ENCODE data around the gene NABP2. TPM values are rescaled to one million over a fixed set of nuclear protein-coding genes. Genes with fewer than 3 reads are reported as not detected.
A peak's percentile ranks its signal among the peaks of the same experiment; 100 is the strongest.

NABP2 gene
- total RNA-seq, 1 experiment from 2014 or later, result 99.6 TPM

DNA sequence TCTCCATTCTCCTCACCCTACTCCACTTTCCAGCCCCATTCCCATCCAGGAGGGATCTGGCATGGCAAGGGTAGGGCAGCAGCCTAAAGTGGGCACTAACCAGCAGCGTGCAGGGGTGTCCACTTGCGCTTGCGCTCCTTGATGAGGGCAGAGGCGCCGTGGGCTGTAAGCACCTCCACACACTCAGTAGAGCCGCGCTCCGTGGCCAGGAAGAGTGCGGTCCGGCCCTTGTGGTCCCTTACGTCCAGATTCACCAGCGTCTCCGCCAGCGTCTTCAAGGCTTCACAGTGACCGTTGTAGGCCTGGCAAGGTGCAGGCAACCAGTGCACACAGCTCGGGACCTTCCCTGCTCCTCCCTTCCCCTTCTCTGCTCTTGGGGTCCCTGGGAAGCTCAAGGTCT, 23.8 kb downstream of the NABP2 start:
- H3K27ac ChIP-seq (ENCODE audit: low read length), result no peak overlapping the region
- no peaks in the 10 kb centered on the region for H3K27me3 ChIP-seq (ENCODE audit: control insufficient read depth, insufficient read depth, low read length)
- no peak for ATAC-seq
- TF ChIP-seq TCF7L2 (IDR thresholded peaks at IDR 0.05; ENCODE audit: low read depth, low read length) (no peak), SIN3A (IDR thresholded peaks at IDR 0.05; ENCODE audit: borderline replicate concordance, insufficient read depth, low read depth, low read length) (no peak), POLR2AphosphoS5 (IDR thresholded peaks at IDR 0.05; ENCODE audit: low read depth, low read length) (no peak)
- TF ChIP-seq, protein P1, sequence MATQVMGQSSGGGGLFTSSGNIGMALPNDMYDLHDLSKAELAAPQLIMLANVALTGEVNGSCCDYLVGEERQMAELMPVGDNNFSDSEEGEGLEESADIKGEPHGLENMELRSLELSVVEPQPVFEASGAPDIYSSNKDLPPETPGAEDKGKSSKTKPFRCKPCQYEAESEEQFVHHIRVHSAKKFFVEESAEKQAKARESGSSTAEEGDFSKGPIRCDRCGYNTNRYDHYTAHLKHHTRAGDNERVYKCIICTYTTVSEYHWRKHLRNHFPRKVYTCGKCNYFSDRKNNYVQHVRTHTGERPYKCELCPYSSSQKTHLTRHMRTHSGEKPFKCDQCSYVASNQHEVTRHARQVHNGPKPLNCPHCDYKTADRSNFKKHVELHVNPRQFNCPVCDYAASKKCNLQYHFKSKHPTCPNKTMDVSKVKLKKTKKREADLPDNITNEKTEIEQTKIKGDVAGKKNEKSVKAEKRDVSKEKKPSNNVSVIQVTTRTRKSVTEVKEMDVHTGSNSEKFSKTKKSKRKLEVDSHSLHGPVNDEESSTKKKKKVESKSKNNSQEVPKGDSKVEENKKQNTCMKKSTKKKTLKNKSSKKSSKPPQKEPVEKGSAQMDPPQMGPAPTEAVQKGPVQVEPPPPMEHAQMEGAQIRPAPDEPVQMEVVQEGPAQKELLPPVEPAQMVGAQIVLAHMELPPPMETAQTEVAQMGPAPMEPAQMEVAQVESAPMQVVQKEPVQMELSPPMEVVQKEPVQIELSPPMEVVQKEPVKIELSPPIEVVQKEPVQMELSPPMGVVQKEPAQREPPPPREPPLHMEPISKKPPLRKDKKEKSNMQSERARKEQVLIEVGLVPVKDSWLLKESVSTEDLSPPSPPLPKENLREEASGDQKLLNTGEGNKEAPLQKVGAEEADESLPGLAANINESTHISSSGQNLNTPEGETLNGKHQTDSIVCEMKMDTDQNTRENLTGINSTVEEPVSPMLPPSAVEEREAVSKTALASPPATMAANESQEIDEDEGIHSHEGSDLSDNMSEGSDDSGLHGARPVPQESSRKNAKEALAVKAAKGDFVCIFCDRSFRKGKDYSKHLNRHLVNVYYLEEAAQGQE (IDR thresholded peaks at IDR 0.05; ENCODE audit: insufficient read depth in 1 of 2, low read depth in 2 of 2, low read length in 1 of 2), result no peak
- TF ChIP-seq, protein P2, sequence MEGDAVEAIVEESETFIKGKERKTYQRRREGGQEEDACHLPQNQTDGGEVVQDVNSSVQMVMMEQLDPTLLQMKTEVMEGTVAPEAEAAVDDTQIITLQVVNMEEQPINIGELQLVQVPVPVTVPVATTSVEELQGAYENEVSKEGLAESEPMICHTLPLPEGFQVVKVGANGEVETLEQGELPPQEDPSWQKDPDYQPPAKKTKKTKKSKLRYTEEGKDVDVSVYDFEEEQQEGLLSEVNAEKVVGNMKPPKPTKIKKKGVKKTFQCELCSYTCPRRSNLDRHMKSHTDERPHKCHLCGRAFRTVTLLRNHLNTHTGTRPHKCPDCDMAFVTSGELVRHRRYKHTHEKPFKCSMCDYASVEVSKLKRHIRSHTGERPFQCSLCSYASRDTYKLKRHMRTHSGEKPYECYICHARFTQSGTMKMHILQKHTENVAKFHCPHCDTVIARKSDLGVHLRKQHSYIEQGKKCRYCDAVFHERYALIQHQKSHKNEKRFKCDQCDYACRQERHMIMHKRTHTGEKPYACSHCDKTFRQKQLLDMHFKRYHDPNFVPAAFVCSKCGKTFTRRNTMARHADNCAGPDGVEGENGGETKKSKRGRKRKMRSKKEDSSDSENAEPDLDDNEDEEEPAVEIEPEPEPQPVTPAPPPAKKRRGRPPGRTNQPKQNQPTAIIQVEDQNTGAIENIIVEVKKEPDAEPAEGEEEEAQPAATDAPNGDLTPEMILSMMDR (IDR thresholded peaks at IDR 0.05), result no peak
- peaks cover 11% of the 10 kb centered on the region for H3K36me3 ChIP-seq (ENCODE audit: control insufficient read depth, insufficient read depth, low read length)
- no peaks in the 10 kb centered on the region for H3K9me3 ChIP-seq (ENCODE audit: control insufficient read depth, insufficient read depth, low read depth, low read length)
- no peak for DNase-seq (ENCODE audit: low read depth, low spot score)
- POLR2A ChIA-PET, result no interaction called here
- H3K4me1 ChIP-seq (ENCODE audit: control insufficient read depth, insufficient read depth, low read length), result no peaks in the 10 kb centered on the region
- CTCF ChIA-PET, result interaction anchor here (0.5 to 0.6 kb wide), 2 partner anchors 9 to 140 kb away, joined by 3 read pairs; no protein-coding TSS in a partner anchor
- BruUV-seq (replicated peaks), result no TSS peak
- in situ Hi-C loops (cut with HindIII; ENCODE audit: low pct_unique_long_range_greater_than_20kb, low sequenced_read_pairs) (no loop called here), intact Hi-C loops (cut with micrococcal nuclease; ENCODE audit: unreplicated experiment) (no loop called here)
- H3K4me3 ChIP-seq (ENCODE audit: low read depth in 2 of 2, low read length in 2 of 2), result no peak overlapping the region

DNA sequence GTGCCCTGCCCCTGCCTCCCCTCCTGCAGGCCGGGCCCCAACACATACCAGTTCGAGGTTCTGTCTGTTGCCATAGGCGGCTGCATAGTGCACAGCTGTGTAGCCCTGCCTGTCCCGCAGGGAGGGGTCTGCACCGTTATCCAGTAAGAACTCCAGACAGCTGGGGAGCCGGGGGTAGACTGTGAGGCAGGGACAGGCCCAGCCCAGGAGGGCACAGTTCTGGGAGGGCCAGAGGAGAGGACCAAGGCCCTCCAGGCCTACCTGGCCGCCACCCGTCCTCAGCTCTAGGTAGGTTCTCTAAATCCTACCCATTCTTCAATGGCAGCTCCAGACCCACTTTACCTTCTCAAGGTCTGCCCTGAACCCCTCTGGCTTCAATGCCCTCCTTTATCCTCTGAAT, 24.6 kb downstream of the NABP2 start:
- no peak overlapping the region for H3K4me3 ChIP-seq (ENCODE audit: low read depth in 2 of 2, low read length in 2 of 2)
- H3K4me1 ChIP-seq (ENCODE audit: control insufficient read depth, insufficient read depth, low read length), result no peaks in the 10 kb centered on the region
- no peaks in the 10 kb centered on the region for H3K27me3 ChIP-seq (ENCODE audit: control insufficient read depth, insufficient read depth, low read length)
- POLR2A ChIA-PET, result no interaction called here
- H3K36me3 ChIP-seq (ENCODE audit: control insufficient read depth, insufficient read depth, low read length), result peaks cover 14% of the 10 kb centered on the region
- CTCF ChIA-PET, result no interaction called here
- TF ChIP-seq, protein P2 (IDR thresholded peaks at IDR 0.05), result no peak
- no peak for TF ChIP-seq TCF7L2 (IDR thresholded peaks at IDR 0.05; ENCODE audit: low read depth, low read length)
- TF ChIP-seq, protein P1 (IDR thresholded peaks at IDR 0.05; ENCODE audit: insufficient read depth in 1 of 2, low read depth in 2 of 2, low read length in 1 of 2), result no peak
- no peak for TF ChIP-seq POLR2AphosphoS5 (IDR thresholded peaks at IDR 0.05; ENCODE audit: low read depth, low read length)
- TF ChIP-seq SIN3A (IDR thresholded peaks at IDR 0.05; ENCODE audit: borderline replicate concordance, insufficient read depth, low read depth, low read length), result no peak
- DNase-seq (ENCODE audit: low read depth, low spot score) (no peak), ATAC-seq (no peak)
- intact Hi-C loops (cut with micrococcal nuclease; ENCODE audit: unreplicated experiment), result no loop called here
- no peak overlapping the region for H3K27ac ChIP-seq (ENCODE audit: low read length)
- TSS peak; percentile 55 for BruUV-seq (replicated peaks)
- H3K9me3 ChIP-seq (ENCODE audit: control insufficient read depth, insufficient read depth, low read depth, low read length), result no peaks in the 10 kb centered on the region
- in situ Hi-C loops (cut with HindIII; ENCODE audit: low pct_unique_long_range_greater_than_20kb, low sequenced_read_pairs), result no loop called here

All from Panc1 (cell line).